LNCaP clone FGC (cell line): ENCODE results near the gene PSAT1.

Experiments used
- DNase-seq: peaks from one replicate; pipeline ENCODE4 v3.0.0-alpha.2; 2011; ENCODE audit warnings: low read depth
- H3K4me3 ChIP-seq: 2 replicates; pipeline ENCODE4 v1.5.1; 2011; ENCODE audit warnings: mild to moderate bottlenecking, low read depth, low read length, control low read depth
- CTCF ChIP-seq: IDR thresholded peaks from 2 replicates; pipeline ENCODE4 v1.5.1; 2012; ENCODE audit warnings: mild to moderate bottlenecking; ENCODE audit not compliant: control insufficient read depth, insufficient read depth; ENCODE audit errors: extremely low read depth

PSAT1 gene

DNA sequence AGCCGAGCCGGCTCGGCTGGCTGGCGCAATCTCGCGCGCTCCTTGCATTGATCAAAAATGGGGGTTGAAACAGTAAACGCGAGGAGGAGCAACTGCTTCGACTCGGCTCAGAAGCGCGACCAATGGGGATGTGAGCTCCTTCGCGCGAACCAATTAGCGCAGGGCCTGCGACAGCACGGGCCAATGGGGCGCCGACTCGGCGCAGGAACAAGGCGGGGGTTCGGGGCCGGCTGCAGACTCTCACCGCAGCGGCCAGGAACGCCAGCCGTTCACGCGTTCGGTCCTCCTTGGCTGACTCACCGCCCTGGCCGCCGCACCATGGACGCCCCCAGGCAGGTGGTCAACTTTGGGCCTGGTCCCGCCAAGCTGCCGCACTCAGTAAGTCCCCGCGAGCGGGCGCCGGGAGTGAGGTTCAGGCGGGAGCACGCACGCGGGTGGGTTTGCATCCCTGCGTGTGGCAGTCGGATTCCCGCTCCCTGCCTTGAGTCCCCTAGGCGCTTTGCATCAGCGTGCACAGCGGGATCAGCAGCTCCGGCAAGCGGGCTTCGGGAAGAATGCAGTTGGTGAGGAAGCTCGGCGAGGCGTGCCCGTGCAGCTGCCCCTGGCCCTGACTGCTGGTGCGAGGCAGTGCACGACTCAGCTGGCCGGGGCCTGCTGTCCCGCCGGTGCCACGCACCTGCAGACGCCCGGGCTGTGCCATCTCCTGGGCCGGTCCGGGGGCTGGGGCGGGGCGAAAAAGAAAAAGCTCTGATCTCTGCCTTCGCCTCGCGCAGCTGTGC lies at the start of gene PSAT1:
PSAT1 (plus strand) TSS at position 233 of the 779 bp plus-strand sequence; CDS start at position 319, 86 bp downstream.
- H3K4me3 ChIP-seq = peak within 1 kb of the TSS; percentile 88
- peak; percentile 96 for DNase-seq
- TF ChIP-seq CTCF = 0 out of 2 replicates have a peak, but pooled peaks have one; percentile 4

GRCh38 chr9:78248635-78249034 lies 48.3 kb upstream of the PSAT1 start:
- no peak for TF ChIP-seq CTCF
- DNase-seq = no peak
- no peak overlapping the region for H3K4me3 ChIP-seq

- no peak for DNase-seq
- TF ChIP-seq CTCF = no peak
- H3K4me3 ChIP-seq = no peak overlapping the region
These were observed 47.4 kb upstream of the PSAT1 start for GRCh38 chr9:78249542-78249941.

DNA sequence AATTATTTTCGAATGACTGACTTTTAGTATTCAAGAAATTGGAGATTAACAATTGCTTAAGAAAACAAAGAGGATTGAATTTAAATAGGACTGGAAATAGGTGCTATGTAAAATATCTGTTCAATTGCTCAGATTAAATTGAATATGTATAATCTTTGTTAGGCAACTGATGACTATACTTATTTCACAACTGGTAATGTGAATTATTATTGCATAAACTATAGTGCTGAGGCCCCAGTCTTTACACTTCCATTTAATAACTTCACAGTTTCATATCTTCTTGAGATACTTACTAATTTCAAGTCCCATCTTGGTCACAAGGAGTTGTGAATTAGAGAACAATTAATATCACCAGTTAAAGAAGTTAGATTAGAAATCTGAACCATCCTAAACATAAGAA lies 44.3 kb upstream of the PSAT1 start:
- no peak for TF ChIP-seq CTCF
- DNase-seq = no peak
- H3K4me3 ChIP-seq = no peak overlapping the region

GRCh38 chr9:78253285-78253684 lies 43.6 kb upstream of the PSAT1 start:
- TF ChIP-seq CTCF = no peak
- DNase-seq = no peak

DNA sequence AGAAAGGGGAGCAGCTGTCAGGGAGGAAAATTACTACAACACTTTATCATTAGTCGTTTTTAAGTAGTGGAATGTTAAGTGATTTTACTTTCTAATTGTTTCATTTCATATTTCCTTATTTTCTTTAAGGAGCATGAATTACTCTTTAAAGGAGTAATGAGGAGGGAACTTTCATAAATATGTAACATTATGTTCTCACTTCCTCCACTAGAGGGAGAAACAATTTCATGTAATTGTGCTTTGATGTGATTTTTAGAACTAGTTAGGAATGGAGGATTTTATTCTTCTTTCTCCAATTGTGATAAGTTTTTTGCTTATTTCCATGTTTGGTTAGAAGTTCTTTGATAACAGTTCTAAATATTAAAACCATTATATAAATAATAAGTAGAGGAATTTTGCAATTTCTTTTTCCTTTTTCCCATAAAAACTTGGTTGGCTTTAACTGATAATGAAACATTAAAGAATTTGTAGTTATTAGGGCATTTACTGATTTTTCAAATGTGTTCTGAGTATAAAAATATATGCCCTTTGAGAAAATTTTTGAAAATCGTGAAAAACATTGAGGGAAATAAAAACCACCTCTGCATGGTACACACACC lies 35.4 kb upstream of the PSAT1 start:
- no peak overlapping the region for H3K4me3 ChIP-seq
- no peak for DNase-seq
- TF ChIP-seq CTCF = peak; percentile 43

More at GRCh38 chr9:78253285-78253684, 43.6 kb upstream of the PSAT1 start:
- no peak overlapping the region for H3K4me3 ChIP-seq

DNA sequence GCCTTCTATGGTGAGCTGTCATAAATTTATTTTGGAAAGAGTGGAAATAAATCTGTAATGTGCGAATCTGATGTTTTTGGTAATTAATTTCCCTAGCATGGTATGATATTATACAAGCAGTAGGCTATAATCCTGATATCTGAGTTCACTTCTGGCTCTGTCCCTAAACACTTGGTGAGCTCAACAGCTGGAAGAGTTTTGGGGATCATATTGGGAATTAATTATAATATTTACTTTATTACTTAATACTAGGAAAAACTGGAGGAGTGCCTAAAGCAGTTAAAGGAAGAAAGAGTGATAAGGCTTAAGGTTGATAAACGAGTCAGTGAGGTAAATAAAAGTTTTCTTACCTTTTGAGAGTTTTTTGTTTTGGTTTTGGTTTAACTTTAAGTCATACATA lies 34.3 kb upstream of the PSAT1 start:
- H3K4me3 ChIP-seq = no peak overlapping the region
- DNase-seq = no peak
- no peak for TF ChIP-seq CTCF
